HepG2 (cell line): Measurements from ENCODE around the gene ALDH16A1. TPM values are rescaled to one million over a fixed set of nuclear protein-coding genes. Genes with fewer than 3 reads are reported as not detected.
A peak's percentile ranks its signal among the peaks of the same experiment; 100 is the strongest.

Source experiments
- ARID2 ChIP-seq: sonication (generic); formaldehyde crosslinking; IDR thresholded peaks from 2 replicates; pipeline ENCODE4 v1.8.1; 2022; ENCODE audit warnings: mild to moderate bottlenecking, missing genetic modification reagents, borderline replicate concordance
- ISL2 ChIP-seq: sonication (generic); formaldehyde crosslinking; IDR thresholded peaks from 2 replicates; pipeline ENCODE4 v1.5.0; 2020; ENCODE audit warnings: missing genetic modification reagents
- MXI1 ChIP-seq: IDR thresholded peaks from 3 replicates; pipeline ENCODE4 v1.6.1; 2012; ENCODE audit warnings: low read depth, low read length, inconsistent platforms, borderline replicate concordance
- NFYC ChIP-seq: IDR thresholded peaks from 2 replicates; pipeline ENCODE4 v1.6.1; 2016; ENCODE audit warnings: missing genetic modification reagents, missing compliant biosample characterization
- PAWR ChIP-seq: sonication (generic); formaldehyde crosslinking; IDR thresholded peaks from 2 replicates; pipeline ENCODE4 v1.4.0; 2020; ENCODE audit warnings: missing genetic modification reagents, mild to moderate bottlenecking, borderline replicate concordance
- PPARG ChIP-seq: conservative IDR thresholded peaks from 2 replicates; pipeline ENCODE4 v1.6.1; 2016; ENCODE audit warnings: missing biosample characterization, missing genetic modification reagents
- RORA ChIP-seq: sonication (generic); formaldehyde crosslinking; IDR thresholded peaks from 2 replicates; pipeline ENCODE4 v1.5.0; 2020; ENCODE audit warnings: mild to moderate bottlenecking, missing genetic modification reagents, moderate library complexity
- RXRB ChIP-seq: IDR thresholded peaks from 2 replicates; pipeline ENCODE4 v1.6.1; 2016; ENCODE audit warnings: borderline replicate concordance, missing genetic modification reagents, missing compliant biosample characterization
- SOX13 ChIP-seq, 3 experiments: fragments of 450-650 bp in 1 of 3; sonication (generic) in 1 of 3; formaldehyde crosslinking in 1 of 3; IDR thresholded peaks in 2 of 3; conservative IDR thresholded peaks in 1 of 3; 2 replicates each; pipeline versions ENCODE4 v1.5.0 to v1.6.1; 2016 to 2020; ENCODE audit warnings: antibody characterized with exemption in 1 of 3, mild to moderate bottlenecking in 1 of 3, missing compliant biosample characterization in 1 of 3, missing genetic modification reagents in 1 of 3, moderate library complexity in 1 of 3
- SRF ChIP-seq: IDR thresholded peaks from 2 replicates; pipeline ENCODE4 v1.6.1; 2011; ENCODE audit warnings: mild to moderate bottlenecking, low read depth, low read length, moderate library complexity
- ZC3H4 ChIP-seq: sonication (generic); formaldehyde crosslinking; IDR thresholded peaks from 2 replicates; pipeline ENCODE4 v1.4.0; 2020; ENCODE audit warnings: missing genetic modification reagents, borderline replicate concordance
- ZFY ChIP-seq: sonication (generic); formaldehyde crosslinking; IDR thresholded peaks from 2 replicates; pipeline ENCODE4 v1.4.0; 2020; ENCODE audit warnings: missing genetic modification reagents
- ZNF549 ChIP-seq: sonication (generic); formaldehyde crosslinking; IDR thresholded peaks from 2 replicates; pipeline ENCODE4 v1.5.0; 2020; ENCODE audit warnings: missing genetic modification reagents
- polyA plus RNA-seq, 8 experiments: library from polyadenylated mRNA; depleted of rRNA in 3 of 8; stranded (reverse) in 7 of 8; unstranded in 1 of 8; fragments of >200 nt; fragmentation: Illumina TruSeq in 4 of 8; extraction: Trizol in 4 of 8; gene quantifications; 2 replicates each; pipeline versions ENCODE4 v1.2.1 to v1.2.3, GENCODE V29; 2011 to 2016; ENCODE audit warnings: low read depth in 4 of 8, missing spikeins in 1 of 8, mixed read lengths in 1 of 8; ENCODE audit not compliant: insufficient read depth in 1 of 8
- total RNA-seq, 5 experiments: library from RNA; depleted of rRNA; stranded (reverse); fragments of >200 nt; fragmentation: Illumina TruSeq; extraction: Trizol; gene quantifications; 2 replicates each; pipeline ENCODE4 v1.2.3, GENCODE V29; 2016; ENCODE audit warnings: low read depth in 1 of 5
- TF ChIP-seq, protein P1 (sequence below), 2 experiments: IDR thresholded peaks; 2 replicates each; pipeline ENCODE4 v1.6.1; 2011 to 2012; ENCODE audit warnings: low read length in 2 of 2, borderline replicate concordance in 1 of 2, low read depth in 1 of 2, mild to moderate bottlenecking in 1 of 2, moderate library complexity in 1 of 2
- TF ChIP-seq, protein P2 (sequence below): sonication (generic); formaldehyde crosslinking; IDR thresholded peaks from 2 replicates; pipeline ENCODE4 v1.5.0; 2020; ENCODE audit warnings: mild to moderate bottlenecking, missing genetic modification reagents, moderate library complexity
- TF ChIP-seq, protein P3 (sequence below): sonication (generic); formaldehyde crosslinking; IDR thresholded peaks from 2 replicates; pipeline ENCODE4 v1.8.0; 2022; ENCODE audit warnings: mild to moderate bottlenecking, missing genetic modification reagents, borderline replicate concordance
- TF ChIP-seq, protein P4 (sequence below): sonication (generic); formaldehyde crosslinking; IDR thresholded peaks from 2 replicates; pipeline ENCODE4 v1.5.0; 2020; ENCODE audit warnings: mild to moderate bottlenecking, low read depth, missing genetic modification reagents, borderline replicate concordance
- TF ChIP-seq, protein P5 (sequence below): sonication (generic); formaldehyde crosslinking; IDR thresholded peaks from 2 replicates; pipeline ENCODE4 v1.8.0; 2022; ENCODE audit warnings: missing genetic modification reagents, low read depth, mild to moderate bottlenecking, borderline replicate concordance

ALDH16A1 gene
- total and polyA plus RNA-seq, 2 of the 13 experiments (the other 11 are each of a cell fraction or from before 2014, with no cell fraction given), result 8.4 to 34.9 TPM

DNA sequence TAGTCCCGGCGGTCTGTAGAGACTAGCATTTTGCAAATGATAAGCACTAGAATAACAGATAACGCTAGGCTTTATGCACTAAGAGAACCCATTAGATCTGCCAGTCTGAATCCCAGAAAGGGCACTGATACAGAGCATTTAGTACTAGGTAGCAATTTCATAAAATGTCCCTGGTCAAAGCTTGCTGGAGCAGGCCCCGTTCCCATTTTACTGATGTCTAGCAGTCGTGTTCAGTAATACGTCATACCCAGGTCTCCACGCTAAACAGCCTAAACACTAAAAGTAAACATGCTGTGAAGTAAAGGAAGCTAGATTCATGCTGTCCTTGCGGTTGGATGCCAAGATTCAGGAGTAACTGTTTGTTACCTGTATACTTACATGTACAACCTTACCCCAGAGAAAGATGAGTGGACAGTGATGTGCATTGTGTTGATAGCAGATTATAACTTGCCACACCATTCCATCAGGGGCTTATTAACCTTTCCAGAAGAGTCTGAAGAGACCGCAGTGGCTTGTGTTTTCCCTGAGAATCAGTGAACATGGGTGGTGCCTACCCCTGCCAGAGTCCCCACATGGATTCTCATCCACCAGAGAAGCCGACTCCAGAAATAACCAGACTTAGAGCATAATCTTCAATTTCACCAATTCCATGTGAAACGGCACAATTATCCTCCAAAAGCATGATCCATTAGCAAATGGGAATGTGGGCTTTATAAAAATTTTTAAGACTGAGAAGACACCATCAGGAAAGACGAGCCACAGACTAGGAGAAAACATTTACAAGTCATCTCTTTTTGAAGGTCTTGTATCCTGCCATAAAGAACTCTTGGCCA is 39.8 kb downstream of the ALDH16A1 start (continued):
- TF ChIP-seq, protein P1, sequence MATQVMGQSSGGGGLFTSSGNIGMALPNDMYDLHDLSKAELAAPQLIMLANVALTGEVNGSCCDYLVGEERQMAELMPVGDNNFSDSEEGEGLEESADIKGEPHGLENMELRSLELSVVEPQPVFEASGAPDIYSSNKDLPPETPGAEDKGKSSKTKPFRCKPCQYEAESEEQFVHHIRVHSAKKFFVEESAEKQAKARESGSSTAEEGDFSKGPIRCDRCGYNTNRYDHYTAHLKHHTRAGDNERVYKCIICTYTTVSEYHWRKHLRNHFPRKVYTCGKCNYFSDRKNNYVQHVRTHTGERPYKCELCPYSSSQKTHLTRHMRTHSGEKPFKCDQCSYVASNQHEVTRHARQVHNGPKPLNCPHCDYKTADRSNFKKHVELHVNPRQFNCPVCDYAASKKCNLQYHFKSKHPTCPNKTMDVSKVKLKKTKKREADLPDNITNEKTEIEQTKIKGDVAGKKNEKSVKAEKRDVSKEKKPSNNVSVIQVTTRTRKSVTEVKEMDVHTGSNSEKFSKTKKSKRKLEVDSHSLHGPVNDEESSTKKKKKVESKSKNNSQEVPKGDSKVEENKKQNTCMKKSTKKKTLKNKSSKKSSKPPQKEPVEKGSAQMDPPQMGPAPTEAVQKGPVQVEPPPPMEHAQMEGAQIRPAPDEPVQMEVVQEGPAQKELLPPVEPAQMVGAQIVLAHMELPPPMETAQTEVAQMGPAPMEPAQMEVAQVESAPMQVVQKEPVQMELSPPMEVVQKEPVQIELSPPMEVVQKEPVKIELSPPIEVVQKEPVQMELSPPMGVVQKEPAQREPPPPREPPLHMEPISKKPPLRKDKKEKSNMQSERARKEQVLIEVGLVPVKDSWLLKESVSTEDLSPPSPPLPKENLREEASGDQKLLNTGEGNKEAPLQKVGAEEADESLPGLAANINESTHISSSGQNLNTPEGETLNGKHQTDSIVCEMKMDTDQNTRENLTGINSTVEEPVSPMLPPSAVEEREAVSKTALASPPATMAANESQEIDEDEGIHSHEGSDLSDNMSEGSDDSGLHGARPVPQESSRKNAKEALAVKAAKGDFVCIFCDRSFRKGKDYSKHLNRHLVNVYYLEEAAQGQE (IDR thresholded peaks at IDR 0.05; ENCODE audit: borderline replicate concordance in 1 of 2, low read depth in 1 of 2, low read length in 2 of 2), result no peak
- TF ChIP-seq ZFY (CRISPR knock-in tag), result no peak
- TF ChIP-seq RXRB (CRISPR knock-in tag), result no peak
- TF ChIP-seq, protein P2, sequence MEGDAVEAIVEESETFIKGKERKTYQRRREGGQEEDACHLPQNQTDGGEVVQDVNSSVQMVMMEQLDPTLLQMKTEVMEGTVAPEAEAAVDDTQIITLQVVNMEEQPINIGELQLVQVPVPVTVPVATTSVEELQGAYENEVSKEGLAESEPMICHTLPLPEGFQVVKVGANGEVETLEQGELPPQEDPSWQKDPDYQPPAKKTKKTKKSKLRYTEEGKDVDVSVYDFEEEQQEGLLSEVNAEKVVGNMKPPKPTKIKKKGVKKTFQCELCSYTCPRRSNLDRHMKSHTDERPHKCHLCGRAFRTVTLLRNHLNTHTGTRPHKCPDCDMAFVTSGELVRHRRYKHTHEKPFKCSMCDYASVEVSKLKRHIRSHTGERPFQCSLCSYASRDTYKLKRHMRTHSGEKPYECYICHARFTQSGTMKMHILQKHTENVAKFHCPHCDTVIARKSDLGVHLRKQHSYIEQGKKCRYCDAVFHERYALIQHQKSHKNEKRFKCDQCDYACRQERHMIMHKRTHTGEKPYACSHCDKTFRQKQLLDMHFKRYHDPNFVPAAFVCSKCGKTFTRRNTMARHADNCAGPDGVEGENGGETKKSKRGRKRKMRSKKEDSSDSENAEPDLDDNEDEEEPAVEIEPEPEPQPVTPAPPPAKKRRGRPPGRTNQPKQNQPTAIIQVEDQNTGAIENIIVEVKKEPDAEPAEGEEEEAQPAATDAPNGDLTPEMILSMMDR (CRISPR knock-in tag), result no peak
- no peak for TF ChIP-seq PAWR
- TF ChIP-seq ARID2 (CRISPR knock-in tag), result no peak
- TF ChIP-seq SOX13 (IDR thresholded peaks at IDR 0.05), result no peak; the same call in 1 of the 2 replicates
- no peak; a peak in 1 of 4 replicates for TF ChIP-seq SOX13 (CRISPR knock-in tag; conservative IDR thresholded peaks at IDR 0.05 in 1 of 2, IDR thresholded peaks at IDR 0.05 in 1 of 2)
- TF ChIP-seq, protein P3, sequence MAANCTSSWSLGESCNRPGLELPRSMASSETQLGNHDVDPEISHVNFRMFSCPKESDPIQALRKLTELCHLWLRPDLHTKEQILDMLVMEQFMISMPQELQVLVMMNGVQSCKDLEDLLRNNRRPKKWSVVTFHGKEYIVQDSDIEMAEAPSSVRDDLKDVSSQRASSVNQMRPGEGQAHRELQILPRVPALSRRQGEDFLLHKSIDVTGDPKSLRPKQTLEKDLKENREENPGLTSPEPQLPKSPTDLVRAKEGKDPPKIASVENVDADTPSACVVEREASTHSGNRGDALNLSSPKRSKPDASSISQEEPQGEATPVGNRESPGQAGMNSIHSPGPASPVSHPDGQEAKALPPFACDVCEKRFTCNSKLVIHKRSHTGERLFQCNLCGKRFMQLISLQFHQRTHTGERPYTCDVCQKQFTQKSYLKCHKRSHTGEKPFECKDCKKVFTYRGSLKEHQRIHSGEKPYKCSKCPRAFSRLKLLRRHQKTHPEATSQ (CRISPR knock-in tag), result peak; percentile 37; the same call in 1 of the 2 replicates
- TF ChIP-seq, protein P4, sequence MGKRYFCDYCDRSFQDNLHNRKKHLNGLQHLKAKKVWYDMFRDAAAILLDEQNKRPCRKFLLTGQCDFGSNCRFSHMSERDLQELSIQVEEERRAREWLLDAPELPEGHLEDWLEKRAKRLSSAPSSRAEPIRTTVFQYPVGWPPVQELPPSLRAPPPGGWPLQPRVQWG, result no peak
- TF ChIP-seq PPARG (CRISPR knock-in tag), result no peak
- TF ChIP-seq SRF, result no peak
- TF ChIP-seq MXI1, result no peak
- TF ChIP-seq ZNF549 (CRISPR knock-in tag), result no peak
- no peak for TF ChIP-seq NFYC (CRISPR knock-in tag)
- TF ChIP-seq ZC3H4 (CRISPR knock-in tag), result peak; percentile 57; the same call in 1 of the 2 replicates
- no peak for TF ChIP-seq ISL2 (CRISPR knock-in tag)
- no peak for TF ChIP-seq RORA
- TF ChIP-seq, protein P5, sequence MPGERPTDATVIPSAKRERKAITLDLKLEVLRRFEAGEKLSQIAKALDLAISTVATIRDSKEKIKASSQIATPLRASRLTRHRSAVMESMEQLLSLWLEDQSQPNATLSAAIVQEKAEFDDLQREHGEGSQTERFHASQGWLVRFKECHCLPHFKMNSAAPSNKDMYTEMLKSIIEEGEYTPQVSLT (CRISPR knock-in tag), result no peak
